Spleen (tissue), 7 donors: ENCODE data around the gene APBB1IP.

ENCODE experiments used
- POLR2AphosphoS5 ChIP-seq, 3 donors: sonication (generic); formaldehyde crosslinking; IDR thresholded peaks; one replicate each; pipeline ENCODE4 v1.5.1; 2017; ENCODE audit warnings: antibody characterized with exemption in 3 of 3
- TF ChIP-seq, protein P1 (sequence below), 11 experiments: fragments of 200-600 bp in 7 of 11; fragments of 450-650 bp in 4 of 11; sonication (generic) in 4 of 11; IDR thresholded peaks in 8 of 11; conservative IDR thresholded peaks in 3 of 11; 1 replicate in 7 of 11; 2 replicates in 4 of 11; pipeline versions ENCODE4 v1.4.0 to v1.8.0; 2016 to 2021; ENCODE audit warnings: antibody characterized with exemption in 11 of 11, inconsistent platforms in 4 of 11, mild to moderate bottlenecking in 1 of 11
- donor health status: DM: no; HTN: no; CAD: no; lungs with moderate emphysema.
- donor health status: DM: no; HTN: no; CAD: no.
- donor health status: DM: no; HTN: no; CAD: no.

DNA sequence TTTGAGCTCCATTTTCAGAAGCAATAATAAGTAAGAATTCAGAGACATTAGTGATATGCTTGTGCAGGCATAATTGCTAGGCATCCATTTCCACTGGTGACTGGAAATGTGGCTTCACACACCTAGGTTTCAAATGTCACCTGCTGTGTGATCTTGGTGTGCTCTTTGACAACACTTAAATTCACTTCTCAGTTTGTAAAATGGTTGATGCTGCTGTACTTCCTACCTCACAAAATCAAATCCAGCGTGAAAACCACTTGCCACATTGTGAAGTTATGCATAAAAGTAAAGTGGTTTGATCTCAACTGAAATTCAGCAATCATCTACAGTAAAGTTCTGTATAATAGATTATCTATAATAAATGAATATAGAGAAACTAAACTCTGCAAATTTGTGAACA is 82.4 kb downstream of the APBB1IP start:
- TF ChIP-seq, protein P1, sequence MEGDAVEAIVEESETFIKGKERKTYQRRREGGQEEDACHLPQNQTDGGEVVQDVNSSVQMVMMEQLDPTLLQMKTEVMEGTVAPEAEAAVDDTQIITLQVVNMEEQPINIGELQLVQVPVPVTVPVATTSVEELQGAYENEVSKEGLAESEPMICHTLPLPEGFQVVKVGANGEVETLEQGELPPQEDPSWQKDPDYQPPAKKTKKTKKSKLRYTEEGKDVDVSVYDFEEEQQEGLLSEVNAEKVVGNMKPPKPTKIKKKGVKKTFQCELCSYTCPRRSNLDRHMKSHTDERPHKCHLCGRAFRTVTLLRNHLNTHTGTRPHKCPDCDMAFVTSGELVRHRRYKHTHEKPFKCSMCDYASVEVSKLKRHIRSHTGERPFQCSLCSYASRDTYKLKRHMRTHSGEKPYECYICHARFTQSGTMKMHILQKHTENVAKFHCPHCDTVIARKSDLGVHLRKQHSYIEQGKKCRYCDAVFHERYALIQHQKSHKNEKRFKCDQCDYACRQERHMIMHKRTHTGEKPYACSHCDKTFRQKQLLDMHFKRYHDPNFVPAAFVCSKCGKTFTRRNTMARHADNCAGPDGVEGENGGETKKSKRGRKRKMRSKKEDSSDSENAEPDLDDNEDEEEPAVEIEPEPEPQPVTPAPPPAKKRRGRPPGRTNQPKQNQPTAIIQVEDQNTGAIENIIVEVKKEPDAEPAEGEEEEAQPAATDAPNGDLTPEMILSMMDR (IDR thresholded peaks at IDR 0.05 in 8 of 11, conservative IDR thresholded peaks at IDR 0.05 in 3 of 11) = no peak
- TF ChIP-seq POLR2AphosphoS5 (IDR thresholded peaks at IDR 0.05) = no peak
